ENCODE measurements around the gene LASP1.

DNA sequence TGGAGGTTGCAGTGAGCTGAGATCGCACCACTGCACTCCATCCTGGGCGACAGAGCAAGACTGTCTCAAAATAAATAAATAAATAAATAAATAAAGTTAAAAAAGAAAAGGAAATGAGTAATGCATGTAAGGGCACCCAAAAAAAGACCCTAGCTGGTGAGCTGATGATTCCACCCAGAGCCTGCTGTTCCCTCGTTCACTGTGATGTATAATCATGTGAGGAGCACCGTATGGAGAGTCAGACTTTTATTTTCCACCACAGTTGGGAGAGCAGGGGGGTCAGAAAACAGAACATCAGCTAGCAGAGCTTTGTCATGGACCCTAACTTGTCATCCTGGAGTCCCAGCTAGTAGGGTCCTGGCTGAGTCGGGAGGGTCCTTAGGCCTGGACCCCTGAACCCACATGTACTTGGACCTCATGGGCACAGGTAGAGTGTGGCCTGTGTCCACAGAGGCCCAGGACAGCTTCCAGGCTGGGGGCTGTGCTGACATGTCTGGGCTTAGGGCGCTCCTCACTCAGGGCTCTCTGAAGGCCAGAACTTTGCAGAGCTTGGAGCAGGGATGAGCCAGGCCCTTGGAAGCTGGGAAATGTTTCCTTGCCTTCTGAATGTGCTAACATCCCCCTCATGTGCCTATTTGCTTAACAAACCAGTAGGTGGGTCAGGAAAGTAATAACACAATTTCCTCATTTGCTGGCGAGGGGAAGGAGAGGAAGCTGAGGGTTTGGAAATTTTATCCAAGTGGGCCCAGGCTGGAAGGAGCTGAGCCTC lies 36.8 kb downstream of the LASP1 start:
- TF ChIP-seq GATA2 (IDR thresholded peaks at IDR 0.05; ENCODE audit: low read depth, low read length) (no peak), GATA3 (IDR thresholded peaks at IDR 0.05; ENCODE audit: low read depth, low read length) (no peak)
